GM04503 (cell line): ENCODE data around the gene SGCD.

Experiments used
- DNase-seq: peaks from one replicate; pipeline ENCODE4 v3.0.0-alpha.2; 2012; ENCODE audit warnings: low read depth

The SGCD gene

GRCh38 chr5:156691572-156691971 lies 364.6 kb downstream of the SGCD start:
- no peak for DNase-seq

- no peak for DNase-seq
Observed at GRCh38 chr5:156693113-156693512, 366.1 kb downstream of the SGCD start.

- no peak for DNase-seq
Observed at GRCh38 chr5:156694598-156694997, 367.6 kb downstream of the SGCD start.

- DNase-seq = no peak
Observed at GRCh38 chr5:156695774-156696173, 368.8 kb downstream of the SGCD start.

GRCh38 chr5:156698323-156698722 lies 371.4 kb downstream of the SGCD start:
- no peak for DNase-seq

- DNase-seq = no peak
Observed at GRCh38 chr5:156699147-156699546, 372.2 kb downstream of the SGCD start.

- DNase-seq = no peak
Observed at GRCh38 chr5:156704139-156704538, 377.2 kb downstream of the SGCD start.

- DNase-seq = no peak
Observed at GRCh38 chr5:156706631-156707030, 379.7 kb downstream of the SGCD start.

GRCh38 chr5:156707750-156708149 lies 380.8 kb downstream of the SGCD start:
- no peak for DNase-seq

- DNase-seq = no peak
Observed at GRCh38 chr5:156715287-156715686, 388.3 kb downstream of the SGCD start.

GRCh38 chr5:156716591-156717380 lies 389.8 kb downstream of the SGCD start:
- no peak for DNase-seq

GRCh38 chr5:156718985-156719384 lies 392.0 kb downstream of the SGCD start:
- no peak for DNase-seq

GRCh38 chr5:156722358-156722757 lies 395.4 kb downstream of the SGCD start:
- no peak for DNase-seq

- DNase-seq = no peak
Observed at GRCh38 chr5:156735477-156735876, 408.5 kb downstream of the SGCD start.

GRCh38 chr5:156741516-156741915 lies 414.6 kb downstream of the SGCD start:
- no peak for DNase-seq

GRCh38 chr5:156753846-156754245 lies 426.9 kb downstream of the SGCD start:
- no peak for DNase-seq

- no peak for DNase-seq
Observed at GRCh38 chr5:156755421-156756087, 428.6 kb downstream of the SGCD start.

GRCh38 chr5:156758011-156758791 lies 431.2 kb downstream of the SGCD start:
- no peak for DNase-seq

GRCh38 chr5:156759156-156759555 lies 432.2 kb downstream of the SGCD start:
- no peak for DNase-seq

- DNase-seq = no peak
Observed at GRCh38 chr5:156762771-156763170, 435.8 kb downstream of the SGCD start.

GRCh38 chr5:156764176-156764971 lies 437.4 kb downstream of the SGCD start:
- DNase-seq = no peak

GRCh38 chr5:156774273-156774672 lies 447.3 kb downstream of the SGCD start:
- no peak for DNase-seq
